ENCODE measurements around the gene KHNYN.

DNA sequence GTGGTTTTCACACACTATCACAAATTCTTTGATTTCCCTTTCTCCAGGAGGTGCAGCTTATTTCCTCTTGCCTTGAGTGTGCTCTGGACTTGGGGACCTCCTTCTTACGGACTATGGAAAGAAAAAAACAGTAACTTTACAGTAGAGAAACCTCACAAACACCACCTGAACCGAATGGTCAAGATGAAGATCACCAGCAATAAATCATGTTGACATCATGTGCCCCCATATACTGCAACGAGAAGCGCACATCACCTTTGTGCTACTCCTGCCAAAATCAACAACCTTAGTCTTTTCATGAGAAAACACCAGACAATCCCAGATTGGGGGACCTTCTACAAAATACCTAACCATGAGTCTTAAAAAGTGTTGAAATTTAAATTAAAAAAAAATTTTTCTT lies 44.2 kb upstream of the KHNYN start:
- TF ChIP-seq, protein P1, sequence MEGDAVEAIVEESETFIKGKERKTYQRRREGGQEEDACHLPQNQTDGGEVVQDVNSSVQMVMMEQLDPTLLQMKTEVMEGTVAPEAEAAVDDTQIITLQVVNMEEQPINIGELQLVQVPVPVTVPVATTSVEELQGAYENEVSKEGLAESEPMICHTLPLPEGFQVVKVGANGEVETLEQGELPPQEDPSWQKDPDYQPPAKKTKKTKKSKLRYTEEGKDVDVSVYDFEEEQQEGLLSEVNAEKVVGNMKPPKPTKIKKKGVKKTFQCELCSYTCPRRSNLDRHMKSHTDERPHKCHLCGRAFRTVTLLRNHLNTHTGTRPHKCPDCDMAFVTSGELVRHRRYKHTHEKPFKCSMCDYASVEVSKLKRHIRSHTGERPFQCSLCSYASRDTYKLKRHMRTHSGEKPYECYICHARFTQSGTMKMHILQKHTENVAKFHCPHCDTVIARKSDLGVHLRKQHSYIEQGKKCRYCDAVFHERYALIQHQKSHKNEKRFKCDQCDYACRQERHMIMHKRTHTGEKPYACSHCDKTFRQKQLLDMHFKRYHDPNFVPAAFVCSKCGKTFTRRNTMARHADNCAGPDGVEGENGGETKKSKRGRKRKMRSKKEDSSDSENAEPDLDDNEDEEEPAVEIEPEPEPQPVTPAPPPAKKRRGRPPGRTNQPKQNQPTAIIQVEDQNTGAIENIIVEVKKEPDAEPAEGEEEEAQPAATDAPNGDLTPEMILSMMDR (IDR thresholded peaks at IDR 0.05; ENCODE audit: insufficient read depth, low read length, poor library complexity, severe bottlenecking): no peak
- no peak for TF ChIP-seq EZH2phosphoT487 (conservative IDR thresholded peaks at IDR 0.05; ENCODE audit: low read length)
